Smooth muscle cell (in vitro differentiated cells): ENCODE data around the gene EHD4. TPM values are rescaled to one million over a fixed set of nuclear protein-coding genes. Genes with fewer than 3 reads are reported as not detected.

Experiments used
- DNase-seq: peaks from one replicate; lab custom pipeline; 2025; ENCODE audit not compliant: unreplicated experiment; lab: John Stamatoyannopoulos, UW
- H2AFZ ChIP-seq: fragments of 200-600 bp; sonication (generic); 2 replicates; pipeline ENCODE4 v1.6.0; 2016; ENCODE audit warnings: antibody characterized with exemption, low read depth, mild to moderate bottlenecking
- H3F3A ChIP-seq: fragments of 200-600 bp; sonication (generic); 2 replicates; pipeline ENCODE4 v1.6.0; 2017; ENCODE audit warnings: antibody characterized with exemption, low read depth
- H3K27ac ChIP-seq: fragments of 200-600 bp; sonication (generic); 2 replicates; pipeline ENCODE4 v1.5.1; 2016; ENCODE audit warnings: low read depth, mild to moderate bottlenecking
- H3K27me3 ChIP-seq: fragments of 200-600 bp; sonication (generic); 2 replicates; pipeline ENCODE4 v1.6.1; 2016; ENCODE audit warnings: low read depth, mild to moderate bottlenecking
- H3K36me3 ChIP-seq: fragments of 200-600 bp; sonication (generic); 2 replicates; pipeline ENCODE4 v1.5.1; 2016; ENCODE audit warnings: low read depth
- H3K4me1 ChIP-seq: fragments of 200-600 bp; sonication (generic); 2 replicates; pipeline ENCODE4 v1.5.1; 2016; ENCODE audit warnings: low read depth
- H3K4me2 ChIP-seq: fragments of 200-600 bp; sonication (generic); 2 replicates; pipeline ENCODE4 v1.6.0; 2016; ENCODE audit warnings: mild to moderate bottlenecking
- H3K4me3 ChIP-seq: fragments of 200-600 bp; sonication (generic); 2 replicates; pipeline ENCODE4 v1.5.1; 2016; ENCODE audit warnings: mild to moderate bottlenecking
- H3K79me2 ChIP-seq: fragments of 200-600 bp; sonication (generic); 2 replicates; pipeline ENCODE4 v1.6.0; 2016; ENCODE audit warnings: low read depth, mild to moderate bottlenecking
- H3K9ac ChIP-seq: fragments of 200-600 bp; sonication (generic); 2 replicates; pipeline ENCODE4 v1.6.0; 2016; ENCODE audit warnings: low read depth
- H3K9me3 ChIP-seq: fragments of 200-600 bp; sonication (generic); replicated peaks from 2 replicates; pipeline ENCODE4 v1.5.1; 2016; ENCODE audit warnings: low read depth
- H4K20me1 ChIP-seq: fragments of 200-600 bp; sonication (generic); 2 replicates; pipeline ENCODE4 v1.6.0; 2016; ENCODE audit warnings: low read depth
- WGBS: methylation state at CpG from one replicate; pipeline ENCODE4 v1.1.7; 2016; ENCODE audit warnings: low lambda C conversion rate; 5-methylcytosine and 5-hydroxymethylcytosine counted together
- polyA plus RNA-seq: library from polyadenylated mRNA; unstranded; fragments of >200 nt; fragmentation: Nextera tagmentation; extraction: Ambion mirVana; gene quantifications from 2 replicates; pipeline ENCODE4 v1.2.1, GENCODE V29; 2016
- total RNA-seq: library from RNA; depleted of rRNA; stranded (reverse); fragments of >200 nt; gene quantifications from 2 replicates; pipeline ENCODE4 v1.2.3, GENCODE V29; 2014
- TF ChIP-seq, protein P1 (sequence below): fragments of 200-600 bp; sonication (generic); IDR thresholded peaks from 2 replicates; pipeline ENCODE4 v1.5.1; 2017; ENCODE audit warnings: borderline replicate concordance, mild to moderate bottlenecking, antibody characterized with exemption; ENCODE audit not compliant: insufficient read depth, poor library complexity, severe bottlenecking

EHD4 gene
- total and polyA plus RNA-seq, 2 experiments from 2014 or later, result 11.5 to 15.8 TPM

- Histone ChIP-seq H3K79me2 (no peaks in the 10 kb centered on the region), H3K4me3 (no peak overlapping the region), H3K4me2 (no peak overlapping the region), H3K36me3 (no peaks in the 10 kb centered on the region), H3F3A (no peaks in the 10 kb centered on the region), H2AFZ (no peak overlapping the region), H4K20me1 (no peaks in the 10 kb centered on the region), H3K9me3 (no peaks in the 10 kb centered on the region), H3K27ac (no peak overlapping the region), H3K9ac (no peak overlapping the region), H3K27me3 (no peaks in the 10 kb centered on the region), H3K4me1 (no peaks in the 10 kb centered on the region)
- no peak for DNase-seq
- TF ChIP-seq, protein P1, sequence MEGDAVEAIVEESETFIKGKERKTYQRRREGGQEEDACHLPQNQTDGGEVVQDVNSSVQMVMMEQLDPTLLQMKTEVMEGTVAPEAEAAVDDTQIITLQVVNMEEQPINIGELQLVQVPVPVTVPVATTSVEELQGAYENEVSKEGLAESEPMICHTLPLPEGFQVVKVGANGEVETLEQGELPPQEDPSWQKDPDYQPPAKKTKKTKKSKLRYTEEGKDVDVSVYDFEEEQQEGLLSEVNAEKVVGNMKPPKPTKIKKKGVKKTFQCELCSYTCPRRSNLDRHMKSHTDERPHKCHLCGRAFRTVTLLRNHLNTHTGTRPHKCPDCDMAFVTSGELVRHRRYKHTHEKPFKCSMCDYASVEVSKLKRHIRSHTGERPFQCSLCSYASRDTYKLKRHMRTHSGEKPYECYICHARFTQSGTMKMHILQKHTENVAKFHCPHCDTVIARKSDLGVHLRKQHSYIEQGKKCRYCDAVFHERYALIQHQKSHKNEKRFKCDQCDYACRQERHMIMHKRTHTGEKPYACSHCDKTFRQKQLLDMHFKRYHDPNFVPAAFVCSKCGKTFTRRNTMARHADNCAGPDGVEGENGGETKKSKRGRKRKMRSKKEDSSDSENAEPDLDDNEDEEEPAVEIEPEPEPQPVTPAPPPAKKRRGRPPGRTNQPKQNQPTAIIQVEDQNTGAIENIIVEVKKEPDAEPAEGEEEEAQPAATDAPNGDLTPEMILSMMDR, result no peak
- WGBS, result 95% methylated on average over 17 of the region's 18 CpGs
These were observed 19.9 kb upstream of the EHD4 start for GRCh38 chr15:41992151-41992802.

GRCh38 chr15:41990691-41991090 is 18.3 kb upstream of the EHD4 start:
- no peaks in the 10 kb centered on the region for H3K27me3 ChIP-seq
- no peaks in the 10 kb centered on the region for H3F3A ChIP-seq
- no peak overlapping the region for H3K4me3 ChIP-seq
- WGBS, result 76% methylated on average over 3 of the region's 3 CpGs
- no peaks in the 10 kb centered on the region for H4K20me1 ChIP-seq
- no peak overlapping the region for H2AFZ ChIP-seq
- H3K4me2 ChIP-seq, result no peak overlapping the region
- no peaks in the 10 kb centered on the region for H3K36me3 ChIP-seq
- H3K9ac ChIP-seq, result no peak overlapping the region
- DNase-seq, result no peak
- H3K27ac ChIP-seq, result no peak overlapping the region
- no peaks in the 10 kb centered on the region for H3K9me3 ChIP-seq
- no peaks in the 10 kb centered on the region for H3K79me2 ChIP-seq
- H3K4me1 ChIP-seq, result no peaks in the 10 kb centered on the region
- TF ChIP-seq, protein P1, result no peak

DNA sequence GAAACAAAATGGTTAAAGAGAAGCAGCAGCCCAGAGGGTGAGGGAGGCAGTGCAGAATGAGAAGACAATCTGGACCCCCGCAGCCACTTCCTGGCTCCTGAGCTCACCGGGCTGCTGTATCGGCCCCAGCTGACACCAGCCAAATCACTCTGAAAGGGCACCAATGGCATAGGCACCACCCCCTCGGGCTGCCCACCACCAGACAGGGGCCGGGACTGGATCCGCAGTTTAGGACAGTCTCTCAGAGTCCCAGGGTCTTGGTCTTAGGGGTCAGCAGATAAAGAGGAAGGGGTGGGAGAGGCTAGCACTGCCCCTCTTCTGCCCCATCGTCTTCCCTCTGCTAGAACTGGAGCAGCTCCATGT is 17.9 kb upstream of the EHD4 start:
- no peak overlapping the region for H2AFZ ChIP-seq
- WGBS, result 70% methylated on average over 7 of the region's 7 CpGs

More for the DNA sequence above, 17.9 kb upstream of the EHD4 start:
- no peaks in the 10 kb centered on the region for H3K9me3 ChIP-seq
- TF ChIP-seq, protein P1, result no peak
- H3K27me3 ChIP-seq, result no peaks in the 10 kb centered on the region
- no peak overlapping the region for H3K4me2 ChIP-seq
- H3K27ac ChIP-seq, result no peak overlapping the region
- no peaks in the 10 kb centered on the region for H3K4me1 ChIP-seq
- H3K36me3 ChIP-seq, result no peaks in the 10 kb centered on the region
- no peak overlapping the region for H3K9ac ChIP-seq
- H3K4me3 ChIP-seq, result no peak overlapping the region
- no peaks in the 10 kb centered on the region for H4K20me1 ChIP-seq
- DNase-seq, result no peak
- no peaks in the 10 kb centered on the region for H3F3A ChIP-seq
- no peaks in the 10 kb centered on the region for H3K79me2 ChIP-seq
